Measurements from ENCODE around the gene ARHGEF2. TPM values are rescaled to one million over a fixed set of nuclear protein-coding genes. Genes with fewer than 3 reads are reported as not detected.
A peak's percentile ranks its signal among the peaks of the same experiment; 100 is the strongest.

Gene ARHGEF2
- total RNA-seq (208 and 276 TPM in 2 replicates), polyA plus RNA-seq (93.9 and 103 TPM in 2 replicates), polyA minus RNA-seq (ENCODE audit: low replicate concordance) (121 and 150 TPM in 2 replicates)
- 48.5 and 77.3 TPM in 2 replicates for polyA plus RNA-seq (2012)

DNA sequence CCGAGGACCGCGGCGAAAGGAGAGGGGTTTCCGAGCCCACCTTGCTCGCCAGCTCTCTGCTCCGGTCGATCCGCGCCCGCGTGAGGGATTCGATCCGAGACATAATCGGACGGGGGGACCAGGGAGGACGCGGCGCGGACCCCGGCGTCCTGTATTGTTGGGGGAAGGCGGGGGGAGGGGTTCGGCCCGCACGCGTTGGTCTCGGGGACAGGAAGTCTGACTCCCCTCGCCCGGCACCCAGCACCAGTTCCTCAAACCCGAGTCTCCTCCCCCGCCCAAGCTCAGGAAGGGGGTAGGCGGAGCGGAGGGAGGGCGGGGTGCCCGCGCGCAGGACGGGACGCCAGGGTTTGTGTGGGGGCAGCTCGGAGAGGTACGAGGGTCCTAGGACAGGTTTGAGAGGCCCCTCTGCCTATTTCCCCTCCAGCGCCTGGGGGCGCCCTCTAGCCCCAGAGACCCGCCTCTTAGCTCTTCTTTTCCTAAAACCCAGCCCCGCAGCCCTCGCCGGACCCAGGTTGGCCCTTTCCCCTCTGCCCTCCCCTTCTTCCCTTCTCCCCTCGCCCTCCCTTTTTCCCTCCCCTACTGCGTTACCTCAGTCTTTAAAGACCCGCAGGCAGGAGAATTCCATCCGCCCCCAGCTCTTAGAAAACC, at the start of gene ARHGEF2:
Gene ARHGEF2, minus strand, starts transcription at position 223 of the 648 bp plus-strand sequence. Its CDS starts 120 bp downstream, at position 103.
- H3K4me1 ChIP-seq (ENCODE audit: control insufficient read depth, extremely low read depth, insufficient read depth, low read length) = peaks cover 40% of the 10 kb centered on the region
- H3K4me3 ChIP-seq (replicated peaks in 1 of 4; ENCODE audit: control extremely low read depth in 1 of 4, insufficient read depth in 1 of 4, low read depth in 3 of 4, low read length in 4 of 4) = peak within 1 kb of the TSS; percentile 67 to 90 (median 80)
- peaks cover 83% of the 10 kb centered on the region for H3K79me2 ChIP-seq (ENCODE audit: control insufficient read depth, insufficient read depth, low read length)
- H3K36me3 ChIP-seq (ENCODE audit: control insufficient read depth, insufficient read depth, low read length) = peaks cover 1% of the 10 kb centered on the region
- peak; percentile 67 to 76 for DNase-seq (ENCODE audit: low read depth in 2 of 2)
- H3K9ac ChIP-seq (ENCODE audit: insufficient read depth, low read length) = peak within 1 kb of the TSS; percentile 76
- no peak for TF ChIP-seq EZH2 (IDR thresholded peaks at IDR 0.05; ENCODE audit: low read length, missing control alignments)
- TF ChIP-seq, protein P1, sequence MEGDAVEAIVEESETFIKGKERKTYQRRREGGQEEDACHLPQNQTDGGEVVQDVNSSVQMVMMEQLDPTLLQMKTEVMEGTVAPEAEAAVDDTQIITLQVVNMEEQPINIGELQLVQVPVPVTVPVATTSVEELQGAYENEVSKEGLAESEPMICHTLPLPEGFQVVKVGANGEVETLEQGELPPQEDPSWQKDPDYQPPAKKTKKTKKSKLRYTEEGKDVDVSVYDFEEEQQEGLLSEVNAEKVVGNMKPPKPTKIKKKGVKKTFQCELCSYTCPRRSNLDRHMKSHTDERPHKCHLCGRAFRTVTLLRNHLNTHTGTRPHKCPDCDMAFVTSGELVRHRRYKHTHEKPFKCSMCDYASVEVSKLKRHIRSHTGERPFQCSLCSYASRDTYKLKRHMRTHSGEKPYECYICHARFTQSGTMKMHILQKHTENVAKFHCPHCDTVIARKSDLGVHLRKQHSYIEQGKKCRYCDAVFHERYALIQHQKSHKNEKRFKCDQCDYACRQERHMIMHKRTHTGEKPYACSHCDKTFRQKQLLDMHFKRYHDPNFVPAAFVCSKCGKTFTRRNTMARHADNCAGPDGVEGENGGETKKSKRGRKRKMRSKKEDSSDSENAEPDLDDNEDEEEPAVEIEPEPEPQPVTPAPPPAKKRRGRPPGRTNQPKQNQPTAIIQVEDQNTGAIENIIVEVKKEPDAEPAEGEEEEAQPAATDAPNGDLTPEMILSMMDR (conservative IDR thresholded peaks at IDR 0.05 in 1 of 2, IDR thresholded peaks at IDR 0.05 in 1 of 2; ENCODE audit: low read depth in 1 of 2, low read length in 2 of 2) = peak; percentile 27 to 40
- no peaks in the 10 kb centered on the region for H3K27me3 ChIP-seq (ENCODE audit: control insufficient read depth, insufficient read depth, low read length)
- H2AFZ ChIP-seq (ENCODE audit: low read length) = no peak within 1 kb of the TSS
- no peaks in the 10 kb centered on the region for H3K9me3 ChIP-seq (ENCODE audit: control insufficient read depth, insufficient read depth, low read depth, low read length)
- H3K4me2 ChIP-seq (ENCODE audit: extremely low read depth, insufficient read depth, low read length) = peak within 1 kb of the TSS; percentile 96
- H4K20me1 ChIP-seq (ENCODE audit: control insufficient read depth, extremely low read depth, insufficient read depth, low read length) = no peaks in the 10 kb centered on the region
- peak within 1 kb of the TSS; percentile 87 for H3K27ac ChIP-seq (ENCODE audit: insufficient read depth, low read length)

GRCh38 chr1:156026588-156026987, 48.2 kb upstream of the ARHGEF2 start:
- Histone ChIP-seq H3K27ac (ENCODE audit: insufficient read depth, low read length) (no peak overlapping the region), H3K4me3 (replicated peaks in 1 of 4; ENCODE audit: control extremely low read depth in 1 of 4, insufficient read depth in 1 of 4, low read depth in 3 of 4, low read length in 4 of 4) (no peak overlapping the region), H2AFZ (ENCODE audit: low read length) (no peak overlapping the region), H4K20me1 (ENCODE audit: control insufficient read depth, extremely low read depth, insufficient read depth, low read length) (no peaks in the 10 kb centered on the region), H3K9me3 (ENCODE audit: control insufficient read depth, insufficient read depth, low read depth, low read length) (no peaks in the 10 kb centered on the region), H3K9ac (ENCODE audit: insufficient read depth, low read length) (no peak overlapping the region), H3K4me1 (ENCODE audit: control insufficient read depth, extremely low read depth, insufficient read depth, low read length) (no peaks in the 10 kb centered on the region), H3K79me2 (ENCODE audit: control insufficient read depth, insufficient read depth, low read length) (no peaks in the 10 kb centered on the region), H3K27me3 (ENCODE audit: control insufficient read depth, insufficient read depth, low read length) (no peaks in the 10 kb centered on the region), H3K4me2 (ENCODE audit: extremely low read depth, insufficient read depth, low read length) (no peak overlapping the region), H3K36me3 (ENCODE audit: control insufficient read depth, insufficient read depth, low read length) (no peaks in the 10 kb centered on the region)
- no peak for DNase-seq (ENCODE audit: low read depth in 2 of 2)
- TF ChIP-seq, protein P1 (conservative IDR thresholded peaks at IDR 0.05 in 1 of 2, IDR thresholded peaks at IDR 0.05 in 1 of 2; ENCODE audit: low read depth in 1 of 2, low read length in 2 of 2) = no peak

GRCh38 chr1:156025876-156026275, 47.5 kb upstream of the ARHGEF2 start:
- H3K9ac ChIP-seq (ENCODE audit: insufficient read depth, low read length) = no peak overlapping the region
- TF ChIP-seq, protein P1 (conservative IDR thresholded peaks at IDR 0.05 in 1 of 2, IDR thresholded peaks at IDR 0.05 in 1 of 2; ENCODE audit: low read depth in 1 of 2, low read length in 2 of 2) = peak; percentile 52 to 78
- no peak for TF ChIP-seq EZH2 (IDR thresholded peaks at IDR 0.05; ENCODE audit: low read length, missing control alignments)
- no peaks in the 10 kb centered on the region for H3K9me3 ChIP-seq (ENCODE audit: control insufficient read depth, insufficient read depth, low read depth, low read length)
- H2AFZ ChIP-seq (ENCODE audit: low read length) = peak overlapping the region; percentile 93
- no peaks in the 10 kb centered on the region for H3K79me2 ChIP-seq (ENCODE audit: control insufficient read depth, insufficient read depth, low read length)
- no peaks in the 10 kb centered on the region for H3K4me1 ChIP-seq (ENCODE audit: control insufficient read depth, extremely low read depth, insufficient read depth, low read length)
- H3K27ac ChIP-seq (ENCODE audit: insufficient read depth, low read length) = no peak overlapping the region
- H3K27me3 ChIP-seq (ENCODE audit: control insufficient read depth, insufficient read depth, low read length) = no peaks in the 10 kb centered on the region
- no peaks in the 10 kb centered on the region for H4K20me1 ChIP-seq (ENCODE audit: control insufficient read depth, extremely low read depth, insufficient read depth, low read length)
- no peak overlapping the region for H3K4me2 ChIP-seq (ENCODE audit: extremely low read depth, insufficient read depth, low read length)
- H3K36me3 ChIP-seq (ENCODE audit: control insufficient read depth, insufficient read depth, low read length) = no peaks in the 10 kb centered on the region
- DNase-seq (ENCODE audit: low read depth in 2 of 2) = peak; percentile 36 to 39
- no peak overlapping the region for H3K4me3 ChIP-seq (replicated peaks in 1 of 4; ENCODE audit: control extremely low read depth in 1 of 4, insufficient read depth in 1 of 4, low read depth in 3 of 4, low read length in 4 of 4)

Measured in fibroblast of lung (primary cell).